Neural progenitor cell (in vitro differentiated cells): ENCODE results near the gene GPR151. TPM values are rescaled to one million over a fixed set of nuclear protein-coding genes. Genes with fewer than 3 reads are reported as not detected.

ENCODE experiments used
- DNase-seq: peaks from one replicate; pipeline ENCODE4 v3.0.0-alpha.2; 2016; ENCODE audit warnings: low spot score
- H2AFZ ChIP-seq: fragments of 200-600 bp; sonication (generic); replicated peaks from 2 replicates; pipeline ENCODE4 v1.6.1; 2016; ENCODE audit warnings: antibody characterized with exemption
- H3F3A ChIP-seq: fragments of 200-600 bp; sonication (generic); 2 replicates; pipeline ENCODE4 v1.6.1; 2016; ENCODE audit warnings: antibody characterized with exemption, low read depth
- H3K27ac ChIP-seq: fragments of 200-600 bp; sonication (generic); 2 replicates; pipeline ENCODE4 v1.5.1; 2016; ENCODE audit warnings: mild to moderate bottlenecking
- H3K27me3 ChIP-seq: fragments of 200-600 bp; sonication (generic); 2 replicates; pipeline ENCODE4 v1.6.1; 2016; ENCODE audit warnings: mild to moderate bottlenecking, moderate library complexity
- H3K36me3 ChIP-seq: fragments of 200-600 bp; sonication (generic); 2 replicates; pipeline ENCODE4 v1.5.1; 2016
- H3K4me1 ChIP-seq: fragments of 200-600 bp; sonication (generic); 2 replicates; pipeline ENCODE4 v1.6.1; 2016; ENCODE audit warnings: mixed run types
- H3K4me2 ChIP-seq: fragments of 200-600 bp; sonication (generic); 2 replicates; pipeline ENCODE4 v1.6.1; 2016
- H3K4me3 ChIP-seq: fragments of 200-600 bp; sonication (generic); 2 replicates; pipeline ENCODE4 v1.5.1; 2016
- H3K79me2 ChIP-seq: fragments of 200-600 bp; sonication (generic); 2 replicates; pipeline ENCODE4 v1.6.1; 2016; ENCODE audit warnings: low read depth
- H3K9ac ChIP-seq: fragments of 200-600 bp; sonication (generic); 2 replicates; pipeline ENCODE4 v1.6.1; 2016
- H3K9me3 ChIP-seq: fragments of 200-600 bp; sonication (generic); 2 replicates; pipeline ENCODE4 v1.5.1; 2016; ENCODE audit warnings: low read depth
- H4K20me1 ChIP-seq: fragments of 200-600 bp; sonication (generic); 2 replicates; pipeline ENCODE4 v1.6.1; 2016; ENCODE audit warnings: low read depth
- H3K27ac Mint-ChIP-seq: 3 replicates; pipeline ENCODE4 v1.8.0; 2021; ENCODE audit warnings: mixed read lengths
- H3K27me3 Mint-ChIP-seq: 2 replicates; pipeline ENCODE4 v1.8.0; 2022; ENCODE audit warnings: low read depth, mild to moderate bottlenecking, inconsistent platforms, moderate library complexity, mixed read lengths; ENCODE audit not compliant: insufficient read depth
- H3K36me3 Mint-ChIP-seq: 3 replicates; pipeline ENCODE4 v1.8.0; 2021; ENCODE audit warnings: mixed read lengths
- H3K4me1 Mint-ChIP-seq: 3 replicates; pipeline ENCODE4 v1.8.0; 2021; ENCODE audit warnings: mixed read lengths
- H3K4me3 Mint-ChIP-seq: 3 replicates; pipeline ENCODE4 v1.8.0; 2021; ENCODE audit warnings: mild to moderate bottlenecking, moderate library complexity, mixed read lengths
- H3K9me3 Mint-ChIP-seq: 3 replicates; pipeline ENCODE4 v1.8.0; 2020; ENCODE audit warnings: mixed read lengths
- CTCF ChIP-seq: fragments of 200-600 bp; sonication (generic); IDR thresholded peaks from 2 replicates; pipeline ENCODE4 v1.5.1; 2017; ENCODE audit warnings: antibody characterized with exemption, mild to moderate bottlenecking
- EZH2 ChIP-seq: fragments of 200-600 bp; sonication (generic); IDR thresholded peaks from 2 replicates; pipeline ENCODE4 v1.6.1; 2017; ENCODE audit warnings: antibody characterized with exemption, mild to moderate bottlenecking, moderate library complexity
- EZH2phosphoT487 ChIP-seq: fragments of 200-600 bp; sonication (generic); IDR thresholded peaks from 2 replicates; pipeline ENCODE4 v1.6.1; 2017; ENCODE audit warnings: antibody characterized with exemption
- total RNA-seq: library from RNA; depleted of rRNA; stranded (reverse); fragments of >200 nt; gene quantifications from 2 replicates; pipeline ENCODE4 v1.2.3, GENCODE V29; 2015; ENCODE audit warnings: low replicate concordance

Gene GPR151
- total RNA-seq, result not detected in 2 replicates

GRCh38 chr5:146516151-146516475, at the start of gene GPR151:
TSS of gene GPR151 (minus strand) at chr5:146516190. CDS start at chr5:146516113, 77 bp downstream.
- no peak within 1 kb of the TSS for H2AFZ ChIP-seq
- Mint-ChIP-seq H3K27ac (no peak within 1 kb of the TSS), H3K4me3 (no peak within 1 kb of the TSS), H3K4me1 (no peaks in the 10 kb centered on the region), H3K9me3 (no peaks in the 10 kb centered on the region), H3K27me3 (peaks cover 2% of the 10 kb centered on the region), H3K36me3 (peaks cover under 1% of the 10 kb centered on the region)
- TF ChIP-seq EZH2phosphoT487, result no peak
- TF ChIP-seq CTCF, result no peak
- TF ChIP-seq EZH2, result no peak
- peaks cover 5% of the 10 kb centered on the region for H3K4me1 ChIP-seq
- no peaks in the 10 kb centered on the region for H3K79me2 ChIP-seq
- H4K20me1 ChIP-seq, result no peaks in the 10 kb centered on the region
- DNase-seq, result no peak
- peaks cover 5% of the 10 kb centered on the region for H3F3A ChIP-seq
- peaks cover under 1% of the 10 kb centered on the region for H3K36me3 ChIP-seq
- no peak within 1 kb of the TSS for H3K27ac ChIP-seq
- no peaks in the 10 kb centered on the region for H3K27me3 ChIP-seq
- no peaks in the 10 kb centered on the region for H3K9me3 ChIP-seq
- no peak within 1 kb of the TSS for H3K4me3 ChIP-seq
- H3K4me2 ChIP-seq, result no peak within 1 kb of the TSS
- no peak within 1 kb of the TSS for H3K9ac ChIP-seq

- H2AFZ ChIP-seq, result no peak overlapping the region
- no peak overlapping the region for H3K9ac ChIP-seq
- no peak overlapping the region for H3K4me3 ChIP-seq
- no peaks in the 10 kb centered on the region for H4K20me1 ChIP-seq
- peaks cover 10% of the 10 kb centered on the region for H3K4me1 Mint-ChIP-seq
- H3K27ac ChIP-seq, result no peak overlapping the region
- H3K27ac Mint-ChIP-seq, result no peak overlapping the region
- H3K9me3 ChIP-seq, result no peaks in the 10 kb centered on the region
- no peaks in the 10 kb centered on the region for H3K27me3 Mint-ChIP-seq
- no peaks in the 10 kb centered on the region for H3K79me2 ChIP-seq
- TF ChIP-seq CTCF, result no peak
- no peak for TF ChIP-seq EZH2
- no peak for TF ChIP-seq EZH2phosphoT487
- no peaks in the 10 kb centered on the region for H3K27me3 ChIP-seq
- DNase-seq, result no peak
- H3K36me3 ChIP-seq, result no peaks in the 10 kb centered on the region
- peaks cover under 1% of the 10 kb centered on the region for H3K9me3 Mint-ChIP-seq
- no peaks in the 10 kb centered on the region for H3K36me3 Mint-ChIP-seq
- H3K4me1 ChIP-seq, result peaks cover 11% of the 10 kb centered on the region
- H3F3A ChIP-seq, result no peaks in the 10 kb centered on the region
- no peak overlapping the region for H3K4me2 ChIP-seq
- H3K4me3 Mint-ChIP-seq, result no peak overlapping the region
Observed at GRCh38 chr5:146564007-146564762, 48.2 kb upstream of the GPR151 start.

- Mint-ChIP-seq H3K27me3 (no peaks in the 10 kb centered on the region), H3K36me3 (no peaks in the 10 kb centered on the region), H3K4me1 (peaks cover 10% of the 10 kb centered on the region), H3K4me3 (no peak overlapping the region), H3K27ac (no peak overlapping the region), H3K9me3 (peaks cover 8% of the 10 kb centered on the region)
- H3K79me2 ChIP-seq, result no peaks in the 10 kb centered on the region
- H3K36me3 ChIP-seq, result no peaks in the 10 kb centered on the region
- TF ChIP-seq CTCF (no peak), EZH2phosphoT487 (no peak), EZH2 (no peak)
- DNase-seq, result no peak
- no peaks in the 10 kb centered on the region for H3K27me3 ChIP-seq
- H3K4me2 ChIP-seq, result no peak overlapping the region
- H3K9me3 ChIP-seq, result no peaks in the 10 kb centered on the region
- H3K9ac ChIP-seq, result no peak overlapping the region
- peaks cover 11% of the 10 kb centered on the region for H3K4me1 ChIP-seq
- H2AFZ ChIP-seq, result no peak overlapping the region
- H3K27ac ChIP-seq, result no peak overlapping the region
- no peak overlapping the region for H3K4me3 ChIP-seq
- no peaks in the 10 kb centered on the region for H4K20me1 ChIP-seq
- H3F3A ChIP-seq, result no peaks in the 10 kb centered on the region
Observed at GRCh38 chr5:146562461-146562860, 46.5 kb upstream of the GPR151 start.
